Measurements from ENCODE around the gene CCDC146. TPM values are rescaled to one million over a fixed set of nuclear protein-coding genes. Genes with fewer than 3 reads are reported as not detected.

The CCDC146 gene
- total and polyA plus RNA-seq, 4 donors, result 1.3 to 3.9 (median 3.1) TPM

GRCh38 chr7:77258593-77258992 lies 136.2 kb downstream of the CCDC146 start:
- TF ChIP-seq FOXA2 (IDR thresholded peaks at IDR 0.05) (no peak), REST (IDR thresholded peaks at IDR 0.05) (no peak), NR2F2 (IDR thresholded peaks at IDR 0.05) (no peak), RAD21 (IDR thresholded peaks at IDR 0.05) (no peak), FOXA1 (IDR thresholded peaks at IDR 0.05) (no peak), HNF4G (IDR thresholded peaks at IDR 0.05) (no peak), JUND (IDR thresholded peaks at IDR 0.05) (no peak)
- DNase-seq (ENCODE audit: low spot score), result no peak
- Histone ChIP-seq H3K4me1 (ENCODE audit: control insufficient read depth in 4 of 4, insufficient read depth in 4 of 4, low read length in 3 of 4) (no peaks in the 10 kb centered on the region), H3K36me3 (ENCODE audit: control insufficient read depth in 4 of 4, insufficient read depth in 3 of 4, low read depth in 1 of 4, low read length in 3 of 4) (no peaks in the 10 kb centered on the region), H3K9ac (ENCODE audit: low read depth in 1 of 2, low read length in 2 of 2) (no peak overlapping the region), H3K4me3 (ENCODE audit: low read depth in 1 of 3, low read length in 3 of 3) (no peak overlapping the region), H3K27ac (ENCODE audit: low read depth in 1 of 2, low read length in 2 of 2) (no peak overlapping the region), H3K9me3 (ENCODE audit: control insufficient read depth in 4 of 4, low read length in 3 of 4) (no peaks in the 10 kb centered on the region), H3K27me3 (ENCODE audit: control insufficient read depth in 4 of 4, insufficient read depth in 4 of 4, low read length in 3 of 4) (no peaks in the 10 kb centered on the region)
- WGBS, result 93% methylated on average over 6 of the region's 6 CpGs

DNA sequence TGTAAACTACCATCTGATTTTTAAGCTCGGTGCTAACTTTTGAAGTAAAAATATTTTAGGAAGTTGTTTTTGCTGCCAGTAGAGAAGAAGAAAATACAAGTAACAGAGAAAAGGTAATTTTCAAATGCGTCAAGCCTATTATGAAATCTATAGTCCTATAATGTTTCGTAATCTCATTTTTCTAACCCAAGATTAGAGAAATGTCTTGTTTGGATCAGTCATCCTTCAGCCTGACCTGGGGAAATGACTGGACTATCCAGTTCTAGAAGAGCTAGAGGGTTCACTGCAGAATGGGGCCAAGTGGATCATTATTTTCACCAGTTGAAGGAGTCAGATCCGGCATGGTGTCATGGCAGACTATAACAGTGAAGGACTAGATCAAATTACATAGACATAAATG lies 139.9 kb downstream of the CCDC146 start:
- no peaks in the 10 kb centered on the region for H3K36me3 ChIP-seq (ENCODE audit: control insufficient read depth in 4 of 4, insufficient read depth in 3 of 4, low read depth in 1 of 4, low read length in 3 of 4)
- H3K27ac ChIP-seq (ENCODE audit: low read depth in 1 of 2, low read length in 2 of 2), result no peak overlapping the region
- H3K4me1 ChIP-seq (ENCODE audit: control insufficient read depth in 4 of 4, insufficient read depth in 4 of 4, low read length in 3 of 4), result no peaks in the 10 kb centered on the region
- H3K27me3 ChIP-seq (ENCODE audit: control insufficient read depth in 4 of 4, insufficient read depth in 4 of 4, low read length in 3 of 4), result no peaks in the 10 kb centered on the region
- 95% methylated on average over 4 of the region's 4 CpGs for WGBS
- H3K9ac ChIP-seq (ENCODE audit: low read depth in 1 of 2, low read length in 2 of 2), result no peak overlapping the region
- H3K9me3 ChIP-seq (ENCODE audit: control insufficient read depth in 4 of 4, low read length in 3 of 4), result no peaks in the 10 kb centered on the region
- TF ChIP-seq HNF4A (conservative IDR thresholded peaks at IDR 0.05) (no peak), SP1 (IDR thresholded peaks at IDR 0.05) (no peak), RAD21 (IDR thresholded peaks at IDR 0.05) (no peak), ZBTB33 (IDR thresholded peaks at IDR 0.05) (no peak), RXRA (IDR thresholded peaks at IDR 0.05) (no peak), GABPA (IDR thresholded peaks at IDR 0.05 in 1 of 2, conservative IDR thresholded peaks at IDR 0.05 in 1 of 2) (no peak), HNF4G (IDR thresholded peaks at IDR 0.05) (no peak), JUND (IDR thresholded peaks at IDR 0.05) (no peak), FOXA2 (IDR thresholded peaks at IDR 0.05) (no peak), FOXA1 (IDR thresholded peaks at IDR 0.05) (no peak), CTCF (IDR thresholded peaks at IDR 0.05; ENCODE audit: low read depth, low read length, missing input control) (no peak), MAX (IDR thresholded peaks at IDR 0.05) (no peak), TAF1 (conservative IDR thresholded peaks at IDR 0.05) (no peak), NR2F2 (IDR thresholded peaks at IDR 0.05) (no peak), EGR1 (IDR thresholded peaks at IDR 0.05; ENCODE audit: low read depth in 2 of 2) (no peak), REST (IDR thresholded peaks at IDR 0.05) (no peak)
- DNase-seq (ENCODE audit: low spot score), result no peak
- no peak overlapping the region for H3K4me3 ChIP-seq (ENCODE audit: low read depth in 1 of 3, low read length in 3 of 3)
